H1 (cell line): Measurements from ENCODE around the gene PHC1. TPM values are rescaled to one million over a fixed set of nuclear protein-coding genes. Genes with fewer than 3 reads are reported as not detected.

Experiments used
- CTCF ChIA-PET: fragments of 300-600 bp; sonication (Branson Sonifier 250); formaldehyde crosslinking; loops from one replicate; lab custom pipeline; 2021; ENCODE audit not compliant: partially characterized antibody; lab: Charles Lee
- POLR2A ChIA-PET: fragments of 300-600 bp; sonication (Branson Sonifier 250); formaldehyde crosslinking; loops from one replicate; lab custom pipeline; 2021; ENCODE audit warnings: inconsistent platforms; ENCODE audit not compliant: partially characterized antibody; lab: Charles Lee
- DNase-seq, 2 experiments: peaks; one replicate each; pipeline versions ENCODE4 v3.0.0 to v3.0.0-alpha.2; 2010 to 2022; ENCODE audit warnings: low spot score in 2 of 2, low read depth in 1 of 2, mixed read lengths in 1 of 2
- FAIRE-seq: peaks from 2 replicates; lab custom pipeline; 2011; peaks lifted over from hg19 to GRCh38; lab: Jason Lieb, UNC
- H2AFZ ChIP-seq: 2 replicates; pipeline ENCODE4 v1.8.1; 2012; ENCODE audit warnings: low read length, inconsistent platforms
- H2AK5ac ChIP-seq: 2 replicates; pipeline ENCODE4 v1.6.1; 2013; ENCODE audit warnings: low read depth, low read length
- H2BK120ac ChIP-seq: replicated peaks from 2 replicates; pipeline ENCODE3; 2013; ENCODE audit warnings: low read depth, low read length, inconsistent platforms
- H2BK12ac ChIP-seq: 2 replicates; pipeline ENCODE4 v1.6.1; 2013; ENCODE audit warnings: low read depth, low read length
- H2BK15ac ChIP-seq: 2 replicates; pipeline ENCODE4 v1.6.1; 2013; ENCODE audit warnings: low read length
- H2BK20ac ChIP-seq: 2 replicates; pipeline ENCODE4 v1.6.1; 2013; ENCODE audit warnings: low read length
- H2BK5ac ChIP-seq: 2 replicates; pipeline ENCODE4 v1.6.1; 2013; ENCODE audit warnings: low read depth, low read length
- H3K14ac ChIP-seq: 2 replicates; pipeline ENCODE4 v1.6.1; 2013; ENCODE audit warnings: inconsistent platforms; ENCODE audit not compliant: insufficient read length
- H3K18ac ChIP-seq: 2 replicates; pipeline ENCODE4 v1.6.1; 2013; ENCODE audit warnings: low read length; ENCODE audit errors: extremely low read depth
- H3K23ac ChIP-seq: 2 replicates; pipeline ENCODE4 v1.6.1; 2013; ENCODE audit warnings: inconsistent platforms; ENCODE audit not compliant: insufficient read length
- H3K23me2 ChIP-seq: 2 replicates; pipeline ENCODE4 v1.6.1; 2013; ENCODE audit warnings: low read depth, low read length
- H3K27ac ChIP-seq: 2 replicates; pipeline ENCODE4 v1.6.1; 2011; ENCODE audit warnings: low read depth, low read length, inconsistent platforms
- H3K27me3 ChIP-seq, 4 experiments: replicated peaks in 1 of 4; 1 replicate in 1 of 4; 2 replicates in 3 of 4; pipeline versions ENCODE4 v1.6.1 to v1.8.1; 2011 to 2013; ENCODE audit warnings: low read length in 3 of 4, mild to moderate bottlenecking in 3 of 4, inconsistent platforms in 2 of 4, mixed read lengths in 2 of 4, moderate library complexity in 1 of 4; ENCODE audit not compliant: control insufficient read depth in 3 of 4, insufficient read depth in 3 of 4; ENCODE audit errors: extremely low read depth in 1 of 4
- H3K36me3 ChIP-seq, 4 experiments: 2 replicates each; pipeline versions ENCODE4 v1.6.1 to v1.8.1; 2011 to 2013; ENCODE audit warnings: mild to moderate bottlenecking in 4 of 4, low read length in 3 of 4, moderate library complexity in 2 of 4, control low read depth in 1 of 4, inconsistent platforms in 1 of 4; ENCODE audit not compliant: insufficient read depth in 4 of 4, control insufficient read depth in 2 of 4
- H3K4ac ChIP-seq: replicated peaks from 2 replicates; pipeline ENCODE3; 2013; ENCODE audit warnings: low read length, low read depth, mixed read lengths, inconsistent platforms; ENCODE audit not compliant: insufficient read length
- H3K4me1 ChIP-seq, 4 experiments: replicated peaks in 1 of 4; 1 replicate in 1 of 4; 2 replicates in 3 of 4; pipeline versions ENCODE4 v1.6.1 to v1.8.1; 2011 to 2013; ENCODE audit warnings: low read length in 3 of 4, inconsistent platforms in 2 of 4, mixed read lengths in 1 of 4; ENCODE audit not compliant: insufficient read depth in 4 of 4, control insufficient read depth in 3 of 4
- H3K4me2 ChIP-seq, 2 experiments: 2 replicates each; pipeline versions ENCODE4 v1.6.1 to v1.8.1; 2011 to 2013; ENCODE audit warnings: low read depth in 2 of 2, low read length in 2 of 2, control low read depth in 1 of 2, inconsistent platforms in 1 of 2, mild to moderate bottlenecking in 1 of 2; ENCODE audit not compliant: insufficient read depth in 1 of 2
- H3K4me3 ChIP-seq, 4 experiments: fragments of 200-600, 300-600 bp in 1 of 4; sonication (generic), shearing (Covaris generic), sonication (Bioruptor Twin) in 1 of 4; 2 replicates each; pipeline versions ENCODE4 v1.5.1 to v1.8.1; 2011 to 2016; ENCODE audit warnings: low read length in 4 of 4, low read depth in 3 of 4, control low read depth in 2 of 4, inconsistent platforms in 2 of 4, mild to moderate bottlenecking in 2 of 4, mixed read lengths in 1 of 4, moderate library complexity in 1 of 4; ENCODE audit not compliant: insufficient read depth in 2 of 4; ENCODE audit errors: extremely low read depth in 1 of 4
- H3K56ac ChIP-seq: replicated peaks from 2 replicates; pipeline ENCODE3; 2013; ENCODE audit warnings: low read depth, mild to moderate bottlenecking, mixed read lengths, low read length, inconsistent platforms; ENCODE audit not compliant: insufficient read length
- H3K79me1 ChIP-seq: 2 replicates; pipeline ENCODE4 v1.6.1; 2013; ENCODE audit warnings: low read depth, low read length, control low read depth
- H3K79me2 ChIP-seq, 2 experiments: 2 replicates each; pipeline versions ENCODE4 v1.6.1 to v1.8.1; 2012 to 2013; ENCODE audit warnings: low read length in 2 of 2, mild to moderate bottlenecking in 2 of 2, inconsistent platforms in 1 of 2; ENCODE audit not compliant: insufficient read depth in 2 of 2, control insufficient read depth in 1 of 2
- H3K9ac ChIP-seq, 4 experiments: replicated peaks in 1 of 4; 1 replicate in 1 of 4; 2 replicates in 3 of 4; pipeline versions ENCODE4 v1.6.1 to v1.8.1; 2011 to 2013; ENCODE audit warnings: low read depth in 3 of 4, low read length in 3 of 4, control low read depth in 2 of 4, mild to moderate bottlenecking in 2 of 4, moderate library complexity in 2 of 4, inconsistent platforms in 1 of 4; ENCODE audit errors: extremely low read depth in 1 of 4
- H3K9me3 ChIP-seq, 2 experiments: 2 replicates each; pipeline versions ENCODE4 v1.6.1 to v1.8.1; 2012 to 2013; ENCODE audit warnings: mild to moderate bottlenecking in 2 of 2, moderate library complexity in 2 of 2, control low read depth in 1 of 2, inconsistent platforms in 1 of 2, low read depth in 1 of 2, low read length in 1 of 2, mixed read lengths in 1 of 2; ENCODE audit not compliant: insufficient read depth in 2 of 2
- H4K20me1 ChIP-seq, 2 experiments: replicated peaks in 1 of 2; 2 replicates each; pipeline versions ENCODE3 to v1.8.1; 2011 to 2013; ENCODE audit warnings: inconsistent platforms in 2 of 2, low read length in 2 of 2, mild to moderate bottlenecking in 1 of 2; ENCODE audit not compliant: insufficient read depth in 2 of 2, control insufficient read depth in 1 of 2
- H4K5ac ChIP-seq: 2 replicates; pipeline ENCODE4 v1.6.1; 2013; ENCODE audit warnings: low read length, low read depth, mixed read lengths, inconsistent platforms; ENCODE audit not compliant: insufficient read length
- H4K8ac ChIP-seq: 2 replicates; pipeline ENCODE4 v1.8.0; 2013; ENCODE audit warnings: mild to moderate bottlenecking, moderate library complexity, low read length, inconsistent platforms; ENCODE audit not compliant: insufficient read depth; ENCODE audit errors: extremely low read depth
- H4K91ac ChIP-seq: replicated peaks from 2 replicates; pipeline ENCODE3; 2013; ENCODE audit warnings: low read length, mixed read lengths, inconsistent platforms; ENCODE audit not compliant: insufficient read length
- ASH2L ChIP-seq: fragments of 200-600, 300-600 bp; sonication (generic); IDR thresholded peaks from one replicate; pipeline ENCODE4 v1.7.1; 2017; ENCODE audit warnings: low read length
- CBX8 ChIP-seq: fragments of 300-800, 300-1000 bp; sonication (generic); IDR thresholded peaks from 2 replicates; pipeline ENCODE4 v1.7.1; 2016; ENCODE audit warnings: low read depth, low read length, borderline replicate concordance
- EZH2 ChIP-seq: fragments of 200-600 bp; sonication (generic); IDR thresholded peaks from 2 replicates; pipeline ENCODE4 v1.7.1; 2012; ENCODE audit warnings: low read depth, mild to moderate bottlenecking, moderate library complexity, low read length, inconsistent platforms; ENCODE audit not compliant: severe bottlenecking
- GTF2F1 ChIP-seq: IDR thresholded peaks from 2 replicates; pipeline ENCODE4 v1.6.1; 2012; ENCODE audit warnings: low read depth, low read length, improper control_type of control experiment, borderline replicate concordance
- HDAC6 ChIP-seq: IDR thresholded peaks from one replicate; pipeline ENCODE4 v1.7.1; 2012; ENCODE audit warnings: low read depth, mild to moderate bottlenecking, inconsistent platforms, low read length, moderate library complexity
- JUN ChIP-seq: IDR thresholded peaks from 2 replicates; pipeline ENCODE4 v1.6.1; 2011; ENCODE audit warnings: low read depth, mild to moderate bottlenecking, improper control_type of control experiment, low read length
- JUND ChIP-seq: IDR thresholded peaks from 2 replicates; pipeline ENCODE4 v1.6.1; 2011; ENCODE audit warnings: mild to moderate bottlenecking, improper control_type of control experiment, low read length
- KDM5A ChIP-seq: fragments of 200-600 bp; IDR thresholded peaks from 2 replicates; pipeline ENCODE4 v1.7.1; 2012; ENCODE audit warnings: mild to moderate bottlenecking, low read length, inconsistent platforms, mixed read lengths
- POU5F1 ChIP-seq: IDR thresholded peaks from 2 replicates; pipeline ENCODE4 v1.6.1; 2011; ENCODE audit warnings: low read depth, mild to moderate bottlenecking, low read length, moderate library complexity
- SAP30 ChIP-seq: fragments of 300-600 bp; sonication (generic); IDR thresholded peaks from 2 replicates; pipeline ENCODE4 v1.7.1; 2012; ENCODE audit warnings: low read length, moderate library complexity, mild to moderate bottlenecking, inconsistent platforms; ENCODE audit not compliant: insufficient read depth, insufficient replicate concordance
- SIRT6 ChIP-seq: IDR thresholded peaks from one replicate; pipeline ENCODE4 v1.7.1; 2012; ENCODE audit warnings: low read length, inconsistent platforms
- WGBS, 2 experiments: shearing (Covaris generic) in 1 of 2; methylation state at CpG; one replicate each; pipeline versions ENCODE4 v1.1.6 to v1.1.7; 2013 to 2015; ENCODE audit warnings: low lambda C conversion rate in 2 of 2, mixed read lengths in 2 of 2, inconsistent platforms in 1 of 2, low coverage in 1 of 2, missing lambda C conversion rate in 1 of 2; ENCODE audit not compliant: insufficient replicate concordance in 2 of 2, insufficient coverage in 1 of 2, insufficient read length in 1 of 2; ENCODE audit errors: extremely low coverage in 1 of 2, missing lambda C conversion rate in 1 of 2; 5-methylcytosine and 5-hydroxymethylcytosine counted together
- polyA plus RNA-seq, 7 experiments: library from polyadenylated mRNA; depleted of rRNA in 3 of 7; stranded (reverse) in 5 of 7; unstranded in 2 of 7; fragments of >200 nt in 5 of 7; fragments of 200-250 nt in 2 of 7; gene quantifications; 1 replicate in 5 of 7; 2 replicates in 1 of 7; 4 replicates in 1 of 7; pipeline versions ENCODE4 v1.2.1 to v1.2.3, GENCODE V29; 2011 to 2013; ENCODE audit warnings: missing spikeins in 2 of 7, mixed read lengths in 2 of 7
- total RNA-seq: library from RNA; stranded (reverse); fragmentation: NEBNext Ultra II Directional; extraction: Animal tissue kit (Norgen Biotek cat#: 25700); gene quantifications from 2 replicates; pipeline ENCODE4 v1.2.1, GENCODE V29; 2021

PHC1 gene
- total and polyA plus RNA-seq, 2 of the 8 experiments (the other 6 are each of a cell fraction or from before 2014, with no cell fraction given), result 934 to 1,655 TPM

DNA sequence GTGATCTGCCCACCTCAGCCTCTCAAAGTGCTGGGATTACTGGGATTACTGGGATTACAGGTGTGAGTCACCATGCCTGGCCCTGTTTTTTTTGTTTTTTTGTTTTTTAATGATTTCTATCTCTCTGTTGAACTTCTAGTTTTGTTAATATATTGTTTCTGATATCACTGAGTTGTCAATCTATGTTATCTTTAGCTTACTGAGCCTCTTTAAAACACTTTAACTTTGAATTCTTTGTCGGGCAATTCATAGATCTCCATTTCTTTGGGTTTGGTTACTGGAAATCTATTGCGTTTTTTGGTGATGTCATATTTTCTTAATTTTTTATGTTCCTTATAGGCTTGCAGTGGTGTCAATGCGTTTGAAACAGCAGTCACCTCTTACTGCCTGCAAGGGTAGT, 65.8 kb downstream of the PHC1 start:
- ChIA-PET CTCF (interaction anchor here (1.5 to 1.8 kb wide), 2 partner anchors 9 to 59 kb away, joined by 3 to 5 read pairs; partner anchors contain the start of gene KLRG1), POLR2A (no interaction called here)
- Histone ChIP-seq H3K4me2 (no peak overlapping the region), H2BK5ac (no peak overlapping the region), H3K27me3 (no peaks in the 10 kb centered on the region), H2BK15ac (no peak overlapping the region), H2AFZ (no peak overlapping the region), H4K91ac (no peak overlapping the region), H4K5ac (no peak overlapping the region), H3K79me1 (no peaks in the 10 kb centered on the region), H3K14ac (no peak overlapping the region), H3K36me3 (no peaks in the 10 kb centered on the region), H3K4ac (no peak overlapping the region), H3K18ac (no peak overlapping the region), H3K9ac (no peak overlapping the region), H3K9me3 (no peaks in the 10 kb centered on the region), H4K20me1 (no peaks in the 10 kb centered on the region), H3K4me3 (no peak overlapping the region), H4K8ac (no peak overlapping the region), H3K23ac (no peak overlapping the region), H3K4me1 (no peaks in the 10 kb centered on the region), H2BK12ac (no peak overlapping the region), H3K56ac (no peak overlapping the region), H2BK120ac (no peak overlapping the region), H3K23me2 (no peaks in the 10 kb centered on the region), H3K79me2 (no peaks in the 10 kb centered on the region), H2BK20ac (no peak overlapping the region), H2AK5ac (no peak overlapping the region), H3K27ac (no peak overlapping the region)
- 93% methylated on average over 3 of the region's 3 CpGs; no CpG with 5 or more reads in 1 of the 2 experiments for WGBS, 2 experiments
- no peak for FAIRE-seq
- no peak for DNase-seq
- TF ChIP-seq GTF2F1 (no peak), ASH2L (no peak), KDM5A (no peak), EZH2 (no peak), SIRT6 (no peak), CBX8 (no peak), JUND (no peak), POU5F1 (no peak), JUN (no peak), SAP30 (no peak), HDAC6 (no peak)
